Natural killer cell treated with Interleukin-12 subunit alpha and Interleukin-12 subunit beta and Interleukin-15 and Interleukin-18, amount 100 ng/mL, for 72 hours (primary cell): Measurements from ENCODE around the gene GLIPR1. TPM values are rescaled to one million over a fixed set of nuclear protein-coding genes. Genes with fewer than 3 reads are reported as not detected.
"Not testable (repeated sequence)": the region's sequence is repeated elsewhere in the genome, so short reads cannot be mapped to it uniquely, and the experiment has no call there.

Experiments
- ATAC-seq, 2 donors: fragments of 150-1000 bp; cut with Tn5 transposase in 1 of 2; sonication (Bioruptor Pico), chemical (Tn5 transposase) in 1 of 2; 2 replicates each; pipeline ENCODE4 v1.10.0; 2021
- DNase-seq: peaks from one replicate; pipeline ENCODE4 v3.0.0; 2022; ENCODE audit warnings: low spot score
- H3K27ac Mint-ChIP-seq, 2 donors: 1 replicate in 1 of 2; 2 replicates in 1 of 2; pipeline ENCODE4 v1.8.0; 2022; ENCODE audit warnings: mixed read lengths in 2 of 2, mild to moderate bottlenecking in 1 of 2, moderate library complexity in 1 of 2
- H3K27me3 Mint-ChIP-seq, 2 donors: 1 replicate in 1 of 2; 2 replicates in 1 of 2; pipeline ENCODE4 v1.8.0; 2022; ENCODE audit warnings: mixed read lengths in 2 of 2
- H3K36me3 Mint-ChIP-seq: one replicate; pipeline ENCODE4 v1.8.0; 2022; ENCODE audit warnings: mixed read lengths
- H3K4me1 Mint-ChIP-seq, 2 donors: 1 replicate in 1 of 2; 2 replicates in 1 of 2; pipeline ENCODE4 v1.8.0; 2022; ENCODE audit warnings: low read depth in 2 of 2, mixed read lengths in 2 of 2, mild to moderate bottlenecking in 1 of 2
- H3K4me3 Mint-ChIP-seq: one replicate; pipeline ENCODE4 v1.8.0; 2022; ENCODE audit warnings: mixed read lengths
- H3K9me3 Mint-ChIP-seq: 2 replicates; pipeline ENCODE4 v1.8.0; 2022; ENCODE audit warnings: mixed read lengths
- total RNA-seq, 2 donors: library from RNA; stranded (reverse); gene quantifications; one replicate each; pipeline ENCODE4 v1.2.3, GENCODE V29; 2022

The GLIPR1 gene
- total RNA-seq: 10 to 100 TPM; 47.1 to 48.3 TPM

GRCh38 chr12:75480469-75480949 lies at the start of gene GLIPR1:
Gene GLIPR1, plus strand, starts transcription at chr12:75480755. Its CDS starts 126 bp downstream, at chr12:75480881.
- peak within 1 kb of the TSS; percentile 99 for H3K4me3 Mint-ChIP-seq
- H3K4me1 Mint-ChIP-seq: peaks cover 67 to 81% of the 10 kb centered on the region in 2 donors
- DNase-seq (peak; percentile 76), ATAC-seq (peak; percentile 94)
- H3K27ac Mint-ChIP-seq: peak within 1 kb of the TSS; percentile 93 to 94
- no peaks in the 10 kb centered on the region for H3K27me3 Mint-ChIP-seq
- peaks cover 2% of the 10 kb centered on the region for H3K9me3 Mint-ChIP-seq
- peaks cover 11% of the 10 kb centered on the region for H3K36me3 Mint-ChIP-seq

- Mint-ChIP-seq H3K9me3 (peaks cover 3% of the 10 kb centered on the region), H3K36me3 (peaks cover 3% of the 10 kb centered on the region), H3K27ac (no peak overlapping the region), H3K27me3 (peaks cover 0 to 3% of the 10 kb centered on the region in 2 donors), H3K4me1 (peaks cover 0 to 4% of the 10 kb centered on the region in 2 donors), H3K4me3 (no peak overlapping the region)
- DNase-seq: no peak
- no peak for ATAC-seq
Observed at GRCh38 chr12:75432924-75433323, 47.6 kb upstream of the GLIPR1 start.

GRCh38 chr12:75437564-75437963 lies 43.0 kb upstream of the GLIPR1 start:
- Mint-ChIP-seq H3K9me3 (peaks cover 3% of the 10 kb centered on the region), H3K27me3 (no peaks in the 10 kb centered on the region), H3K4me1 (peaks cover 0 to 4% of the 10 kb centered on the region in 2 donors), H3K36me3 (peaks cover 7% of the 10 kb centered on the region), H3K4me3 (no peak overlapping the region), H3K27ac (no peak overlapping the region)
- ATAC-seq (peak; percentile 63 to 77), DNase-seq (no peak)

GRCh38 chr12:75438059-75438754 lies 42.3 kb upstream of the GLIPR1 start:
- ATAC-seq (no peak), DNase-seq (no peak)
- H3K27me3 Mint-ChIP-seq: peaks cover 0 to under 1% of the 10 kb centered on the region in 2 donors
- H3K9me3 Mint-ChIP-seq: peaks cover 3% of the 10 kb centered on the region
- peaks cover 7% of the 10 kb centered on the region for H3K36me3 Mint-ChIP-seq
- no peak overlapping the region for H3K4me3 Mint-ChIP-seq
- peaks cover 0 to 4% of the 10 kb centered on the region in 2 donors for H3K4me1 Mint-ChIP-seq
- H3K27ac Mint-ChIP-seq: no peak overlapping the region

- ATAC-seq: no peak
- Mint-ChIP-seq H3K27me3 (peaks cover 0 to 7% of the 10 kb centered on the region in 2 donors), H3K27ac (no peak overlapping the region), H3K36me3 (peaks cover 7% of the 10 kb centered on the region), H3K4me1 (peaks cover 0 to 4% of the 10 kb centered on the region in 2 donors), H3K9me3 (peaks cover 3% of the 10 kb centered on the region), H3K4me3 (no peak overlapping the region)
- no peak for DNase-seq
Observed at GRCh38 chr12:75439048-75439447, 41.5 kb upstream of the GLIPR1 start.

- no peak for ATAC-seq
- no peak for DNase-seq
- peaks cover 0 to 7% of the 10 kb centered on the region in 2 donors for H3K27me3 Mint-ChIP-seq
- no peak overlapping the region for H3K27ac Mint-ChIP-seq
- H3K9me3 Mint-ChIP-seq: peaks cover 3% of the 10 kb centered on the region
- H3K4me1 Mint-ChIP-seq: peaks cover 0 to 4% of the 10 kb centered on the region in 2 donors
- peaks cover 7% of the 10 kb centered on the region for H3K36me3 Mint-ChIP-seq
- no peak overlapping the region for H3K4me3 Mint-ChIP-seq
Observed at GRCh38 chr12:75439930-75440329, 40.6 kb upstream of the GLIPR1 start.

- DNase-seq, H3K27ac Mint-ChIP-seq, ATAC-seq, H3K4me1 Mint-ChIP-seq, H3K36me3 Mint-ChIP-seq, H3K9me3 Mint-ChIP-seq, H3K4me3 Mint-ChIP-seq, H3K27me3 Mint-ChIP-seq: not testable (repeated sequence)
Observed at GRCh38 chr12:75441687-75442449, 38.7 kb upstream of the GLIPR1 start.

GRCh38 chr12:75442454-75442853 lies 38.1 kb upstream of the GLIPR1 start:
- not testable (repeated sequence) for H3K9me3 Mint-ChIP-seq, H3K36me3 Mint-ChIP-seq, H3K4me3 Mint-ChIP-seq, H3K27me3 Mint-ChIP-seq, ATAC-seq, H3K4me1 Mint-ChIP-seq, DNase-seq, H3K27ac Mint-ChIP-seq

- Mint-ChIP-seq H3K9me3 (peaks cover 3% of the 10 kb centered on the region), H3K27ac (no peak overlapping the region), H3K4me3 (no peak overlapping the region), H3K27me3 (peaks cover 0 to 7% of the 10 kb centered on the region in 2 donors), H3K36me3 (peaks cover 7% of the 10 kb centered on the region), H3K4me1 (no peaks in the 10 kb centered on the region)
- ATAC-seq (no peak), DNase-seq (no peak)
Observed at GRCh38 chr12:75443709-75444108, 36.8 kb upstream of the GLIPR1 start.

GRCh38 chr12:75444429-75445136 lies 36.0 kb upstream of the GLIPR1 start:
- Mint-ChIP-seq H3K27ac (no peak overlapping the region), H3K36me3 (peaks cover 7% of the 10 kb centered on the region), H3K27me3 (peaks cover 0 to 7% of the 10 kb centered on the region in 2 donors), H3K4me3 (no peak overlapping the region), H3K4me1 (no peaks in the 10 kb centered on the region), H3K9me3 (peaks cover 3% of the 10 kb centered on the region)
- no peak for DNase-seq
- no peak for ATAC-seq

GRCh38 chr12:75445137-75445507 lies 35.4 kb upstream of the GLIPR1 start:
- H3K4me1 Mint-ChIP-seq, H3K27me3 Mint-ChIP-seq, H3K9me3 Mint-ChIP-seq, H3K4me3 Mint-ChIP-seq, H3K36me3 Mint-ChIP-seq, H3K27ac Mint-ChIP-seq, ATAC-seq, DNase-seq: not testable (repeated sequence)

GRCh38 chr12:75446857-75447256 lies 33.7 kb upstream of the GLIPR1 start:
- peaks cover 0 to 7% of the 10 kb centered on the region in 2 donors for H3K27me3 Mint-ChIP-seq
- ATAC-seq (no peak), DNase-seq (no peak)
- H3K27ac Mint-ChIP-seq: no peak overlapping the region
- no peak overlapping the region for H3K4me3 Mint-ChIP-seq
- no peaks in the 10 kb centered on the region for H3K36me3 Mint-ChIP-seq
- no peaks in the 10 kb centered on the region for H3K4me1 Mint-ChIP-seq
- no peaks in the 10 kb centered on the region for H3K9me3 Mint-ChIP-seq

GRCh38 chr12:75447691-75448393 lies 32.7 kb upstream of the GLIPR1 start:
- DNase-seq (no peak), ATAC-seq (no peak)
- H3K36me3 Mint-ChIP-seq: no peaks in the 10 kb centered on the region
- H3K4me3 Mint-ChIP-seq: no peak overlapping the region
- H3K4me1 Mint-ChIP-seq: no peaks in the 10 kb centered on the region
- H3K9me3 Mint-ChIP-seq: no peaks in the 10 kb centered on the region
- H3K27ac Mint-ChIP-seq: no peak overlapping the region
- H3K27me3 Mint-ChIP-seq: peaks cover 0 to 7% of the 10 kb centered on the region in 2 donors
